GM10266 (cell line): ENCODE results near the gene IMMP2L.

Experiments
- DNase-seq: peaks from one replicate; pipeline ENCODE4 v3.0.0; 2012; ENCODE audit errors: extremely low spot score
- CTCF ChIP-seq: IDR thresholded peaks from 2 replicates; pipeline ENCODE4 v1.5.1; 2012; ENCODE audit warnings: mild to moderate bottlenecking, low read depth; ENCODE audit not compliant: control insufficient read depth, insufficient read depth; ENCODE audit errors: missing control alignments

IMMP2L gene

DNA sequence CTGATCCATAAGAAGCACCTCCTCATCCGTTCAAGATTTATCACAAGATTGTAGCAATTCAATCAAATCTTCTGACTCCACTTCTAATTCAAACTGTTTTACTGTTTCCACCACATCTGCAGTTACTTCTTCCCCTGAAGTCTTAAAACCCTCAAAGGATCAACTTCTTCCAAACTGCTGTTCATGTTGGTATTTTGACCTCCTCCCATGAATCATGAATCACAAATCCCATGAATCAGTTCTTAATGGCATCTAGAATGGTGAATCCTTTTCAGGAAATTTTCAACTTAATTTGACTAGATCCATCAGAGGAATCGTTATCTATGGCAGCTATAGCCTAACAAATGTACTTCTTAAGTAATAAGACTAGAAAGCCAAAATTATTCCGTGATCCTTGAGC lies 122.3 kb downstream of the IMMP2L start:
- no peak for TF ChIP-seq CTCF
- no peak for DNase-seq

- DNase-seq = no peak
- no peak for TF ChIP-seq CTCF
Observed at GRCh38 chr7:111438369-111439289, 123.7 kb downstream of the IMMP2L start.

DNA sequence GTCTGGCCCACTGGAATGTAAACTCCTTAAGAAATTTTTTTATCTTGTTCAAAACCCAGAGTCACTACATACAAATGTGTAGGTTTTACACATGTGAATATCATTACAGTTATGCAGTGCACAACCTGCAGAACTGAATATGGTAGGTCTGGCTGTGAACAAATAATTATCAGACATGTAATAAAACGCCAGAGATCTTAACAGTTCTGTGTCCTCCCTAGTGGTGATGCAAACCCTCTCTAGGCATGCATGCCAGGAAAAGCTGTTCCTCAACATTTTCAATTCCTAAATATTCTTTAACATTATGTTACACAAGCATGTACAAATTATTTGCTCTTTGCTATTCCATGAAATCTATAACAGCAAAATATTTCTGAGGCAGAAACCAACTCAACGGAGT lies 124.6 kb downstream of the IMMP2L start:
- no peak for DNase-seq
- no peak for TF ChIP-seq CTCF

- no peak for DNase-seq
- TF ChIP-seq CTCF = no peak
Observed at GRCh38 chr7:111436608-111437007, 125.7 kb downstream of the IMMP2L start.

- no peak for DNase-seq
- TF ChIP-seq CTCF = no peak
Observed at GRCh38 chr7:111433426-111433825, 128.9 kb downstream of the IMMP2L start.

GRCh38 chr7:111429781-111430180 lies 132.5 kb downstream of the IMMP2L start:
- no peak for TF ChIP-seq CTCF
- no peak for DNase-seq

- DNase-seq = no peak
- TF ChIP-seq CTCF = no peak
Observed at GRCh38 chr7:111424768-111425167, 137.5 kb downstream of the IMMP2L start.
